Ishikawa (cell line): ENCODE data around the gene PANX3.

ENCODE experiments used
- CEBPB ChIP-seq: IDR thresholded peaks from 2 replicates; pipeline ENCODE4 v1.6.1; 2012
- CREB1 ChIP-seq: IDR thresholded peaks from 2 replicates; pipeline ENCODE4 v1.6.1; 2012; ENCODE audit warnings: low read depth
- EGR1 ChIP-seq: IDR thresholded peaks from 2 replicates; pipeline ENCODE4 v1.6.1; 2012
- EP300 ChIP-seq: IDR thresholded peaks from 2 replicates; pipeline ENCODE4 v1.6.1; 2012; ENCODE audit warnings: borderline replicate concordance
- FOXM1 ChIP-seq: IDR thresholded peaks from 2 replicates; pipeline ENCODE4 v1.6.1; 2012; ENCODE audit warnings: low read depth, borderline replicate concordance
- RAD21 ChIP-seq: IDR thresholded peaks from 2 replicates; pipeline ENCODE4 v1.6.1; 2012; ENCODE audit warnings: low read depth
- TAF1 ChIP-seq: IDR thresholded peaks from 2 replicates; pipeline ENCODE4 v1.6.1; 2012; ENCODE audit warnings: low read depth, mild to moderate bottlenecking
- TCF12 ChIP-seq: IDR thresholded peaks from 2 replicates; pipeline ENCODE4 v1.6.1; 2012; ENCODE audit warnings: low read depth
- TEAD4 ChIP-seq: IDR thresholded peaks from 2 replicates; pipeline ENCODE4 v1.6.1; 2012
- YY1 ChIP-seq: IDR thresholded peaks from 2 replicates; pipeline ENCODE4 v1.6.1; 2012; ENCODE audit warnings: low read depth
- ZBTB7A ChIP-seq: IDR thresholded peaks from 2 replicates; pipeline ENCODE4 v1.6.1; 2012; ENCODE audit warnings: low read depth
- TF ChIP-seq, protein P1 (sequence below): IDR thresholded peaks from 2 replicates; pipeline ENCODE4 v1.6.1; 2012; ENCODE audit warnings: low read depth, mild to moderate bottlenecking
- TF ChIP-seq, protein P2 (sequence below): IDR thresholded peaks from 2 replicates; pipeline ENCODE4 v1.6.1; 2012
- TF ChIP-seq, protein P3 (sequence below): IDR thresholded peaks from 2 replicates; pipeline ENCODE4 v1.6.1; 2012

The PANX3 gene

DNA sequence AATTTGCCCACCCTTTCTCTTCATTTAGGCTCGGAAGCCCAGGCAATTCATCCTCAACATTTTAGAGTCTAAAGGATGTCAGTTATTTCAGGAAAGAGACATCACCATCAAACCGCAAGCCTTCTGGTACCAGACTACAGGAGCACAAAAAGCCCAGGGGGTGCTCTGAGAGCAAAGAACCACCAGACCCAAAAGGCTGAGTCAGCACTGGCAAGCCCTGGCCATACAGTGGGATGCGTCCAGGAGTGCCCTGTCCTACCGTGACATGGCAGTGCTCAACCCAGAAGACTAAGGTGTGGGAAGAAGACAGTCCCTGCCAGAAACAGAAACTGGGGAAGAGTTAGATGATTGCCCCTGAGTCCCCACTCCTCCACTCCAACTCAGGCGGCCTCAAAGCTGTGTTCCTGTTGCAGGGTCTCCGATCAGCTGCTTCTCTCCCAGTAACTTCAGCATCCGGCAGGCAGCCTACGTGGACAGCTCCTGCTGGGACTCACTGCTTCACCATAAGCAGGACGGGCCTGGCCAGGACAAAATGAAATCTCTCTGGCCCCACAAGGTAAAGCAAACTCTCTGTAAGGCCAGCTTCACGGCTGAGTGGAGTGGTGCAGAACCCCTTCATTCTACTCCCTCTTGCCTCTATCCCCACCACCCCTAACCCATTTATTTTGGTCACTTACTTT is 1.5 kb downstream of the PANX3 start:
- TF ChIP-seq YY1, result no peak
- TF ChIP-seq, protein P1, sequence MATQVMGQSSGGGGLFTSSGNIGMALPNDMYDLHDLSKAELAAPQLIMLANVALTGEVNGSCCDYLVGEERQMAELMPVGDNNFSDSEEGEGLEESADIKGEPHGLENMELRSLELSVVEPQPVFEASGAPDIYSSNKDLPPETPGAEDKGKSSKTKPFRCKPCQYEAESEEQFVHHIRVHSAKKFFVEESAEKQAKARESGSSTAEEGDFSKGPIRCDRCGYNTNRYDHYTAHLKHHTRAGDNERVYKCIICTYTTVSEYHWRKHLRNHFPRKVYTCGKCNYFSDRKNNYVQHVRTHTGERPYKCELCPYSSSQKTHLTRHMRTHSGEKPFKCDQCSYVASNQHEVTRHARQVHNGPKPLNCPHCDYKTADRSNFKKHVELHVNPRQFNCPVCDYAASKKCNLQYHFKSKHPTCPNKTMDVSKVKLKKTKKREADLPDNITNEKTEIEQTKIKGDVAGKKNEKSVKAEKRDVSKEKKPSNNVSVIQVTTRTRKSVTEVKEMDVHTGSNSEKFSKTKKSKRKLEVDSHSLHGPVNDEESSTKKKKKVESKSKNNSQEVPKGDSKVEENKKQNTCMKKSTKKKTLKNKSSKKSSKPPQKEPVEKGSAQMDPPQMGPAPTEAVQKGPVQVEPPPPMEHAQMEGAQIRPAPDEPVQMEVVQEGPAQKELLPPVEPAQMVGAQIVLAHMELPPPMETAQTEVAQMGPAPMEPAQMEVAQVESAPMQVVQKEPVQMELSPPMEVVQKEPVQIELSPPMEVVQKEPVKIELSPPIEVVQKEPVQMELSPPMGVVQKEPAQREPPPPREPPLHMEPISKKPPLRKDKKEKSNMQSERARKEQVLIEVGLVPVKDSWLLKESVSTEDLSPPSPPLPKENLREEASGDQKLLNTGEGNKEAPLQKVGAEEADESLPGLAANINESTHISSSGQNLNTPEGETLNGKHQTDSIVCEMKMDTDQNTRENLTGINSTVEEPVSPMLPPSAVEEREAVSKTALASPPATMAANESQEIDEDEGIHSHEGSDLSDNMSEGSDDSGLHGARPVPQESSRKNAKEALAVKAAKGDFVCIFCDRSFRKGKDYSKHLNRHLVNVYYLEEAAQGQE, result peak; percentile 57; the same call in 1 of the 2 replicates

DNA sequence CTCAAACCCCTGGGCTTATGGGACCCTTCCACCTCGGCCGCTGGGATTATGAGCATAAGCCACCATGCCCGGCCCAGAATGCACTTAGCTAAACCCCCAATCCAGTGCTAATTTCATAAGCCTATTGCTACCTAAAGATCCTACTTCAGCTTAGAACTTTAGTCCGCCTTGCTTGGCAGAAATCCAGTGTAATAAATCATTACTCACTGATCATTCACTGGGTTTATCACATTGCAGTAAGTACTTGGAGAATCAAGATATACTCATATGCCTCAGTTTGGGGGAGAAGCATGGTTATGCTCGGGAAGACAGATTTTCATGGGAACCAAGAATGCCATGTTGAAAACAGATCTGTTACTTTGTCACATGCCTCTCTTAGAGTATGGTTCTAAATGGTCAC is 7.6 kb downstream of the PANX3 start:
- TF ChIP-seq RAD21, result no peak
- TF ChIP-seq TAF1, result no peak
- no peak for TF ChIP-seq FOXM1
- TF ChIP-seq, protein P2, sequence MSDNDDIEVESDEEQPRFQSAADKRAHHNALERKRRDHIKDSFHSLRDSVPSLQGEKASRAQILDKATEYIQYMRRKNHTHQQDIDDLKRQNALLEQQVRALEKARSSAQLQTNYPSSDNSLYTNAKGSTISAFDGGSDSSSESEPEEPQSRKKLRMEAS, result no peak
- TF ChIP-seq EGR1, result no peak
- no peak for TF ChIP-seq TCF12
- TF ChIP-seq EP300, result no peak
- no peak for TF ChIP-seq ZBTB7A
- TF ChIP-seq, protein P1, result no peak
- no peak for TF ChIP-seq CEBPB
- TF ChIP-seq CREB1, result no peak

DNA sequence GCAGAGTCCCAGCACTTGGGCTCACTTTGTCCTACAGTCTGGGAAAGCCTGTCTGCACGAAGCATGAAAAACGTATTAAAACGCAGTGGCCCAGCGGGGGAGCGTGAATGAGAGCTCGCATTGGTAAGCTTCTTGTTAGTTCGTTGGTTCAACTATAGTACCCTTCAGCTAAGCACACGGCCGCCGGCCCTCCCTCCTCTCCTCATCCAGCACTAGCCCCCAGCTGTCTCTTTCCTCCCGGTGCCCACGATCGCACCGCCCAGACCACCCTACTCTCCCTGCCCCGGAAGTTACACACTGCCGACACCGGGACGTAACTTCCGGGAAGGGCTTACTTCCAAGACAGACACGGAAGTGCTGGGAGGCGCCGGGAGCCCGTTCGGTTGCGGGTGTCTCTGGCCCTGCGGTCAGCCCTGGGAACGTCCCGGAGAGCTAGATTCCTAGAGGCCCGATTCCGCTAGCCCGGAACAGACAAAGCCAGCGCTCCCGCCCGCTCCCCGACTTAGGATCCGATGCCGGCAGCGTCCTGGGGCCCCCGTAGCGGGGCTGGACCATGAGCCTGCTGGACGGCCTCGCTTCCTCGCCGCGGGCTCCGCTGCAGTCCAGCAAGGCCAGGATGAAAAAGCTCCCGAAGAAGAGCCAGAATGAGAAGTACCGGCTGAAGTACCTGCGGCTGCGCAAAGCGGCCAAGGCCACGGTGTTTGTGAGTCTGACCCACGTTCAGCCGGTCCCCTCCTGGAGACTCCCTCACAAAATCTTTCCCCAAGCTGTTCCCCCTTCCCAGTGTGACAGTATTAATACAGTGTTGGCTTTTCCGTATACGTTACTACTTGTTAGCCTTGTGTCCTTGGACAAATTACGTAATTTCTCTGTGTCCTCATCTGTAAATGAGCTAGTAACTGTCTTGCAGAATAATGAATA is 11.6 kb downstream of the PANX3 start, which contains the start of gene TBRG1:
TBRG1 (plus strand) TSS at position 334 of the 921 bp plus-strand sequence; CDS start at position 554, 220 bp downstream.
- no peak for TF ChIP-seq CEBPB
- TF ChIP-seq TCF12, result no peak
- TF ChIP-seq, protein P1, result 0 out of 2 replicates have a peak, but pooled peaks have one; percentile 33
- no peak for TF ChIP-seq TEAD4
- no peak for TF ChIP-seq YY1
- TF ChIP-seq RAD21, result no peak
- peak; percentile 91 for TF ChIP-seq TAF1
- TF ChIP-seq, protein P2, result 0 out of 2 replicates have a peak, but pooled peaks have one; percentile 4
- TF ChIP-seq, protein P3, sequence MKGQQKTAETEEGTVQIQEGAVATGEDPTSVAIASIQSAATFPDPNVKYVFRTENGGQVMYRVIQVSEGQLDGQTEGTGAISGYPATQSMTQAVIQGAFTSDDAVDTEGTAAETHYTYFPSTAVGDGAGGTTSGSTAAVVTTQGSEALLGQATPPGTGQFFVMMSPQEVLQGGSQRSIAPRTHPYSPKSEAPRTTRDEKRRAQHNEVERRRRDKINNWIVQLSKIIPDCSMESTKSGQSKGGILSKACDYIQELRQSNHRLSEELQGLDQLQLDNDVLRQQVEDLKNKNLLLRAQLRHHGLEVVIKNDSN, result no peak
- TF ChIP-seq EGR1, result no peak
- no peak for TF ChIP-seq FOXM1
- peak; percentile 89 for TF ChIP-seq CREB1
- TF ChIP-seq EP300, result no peak

DNA sequence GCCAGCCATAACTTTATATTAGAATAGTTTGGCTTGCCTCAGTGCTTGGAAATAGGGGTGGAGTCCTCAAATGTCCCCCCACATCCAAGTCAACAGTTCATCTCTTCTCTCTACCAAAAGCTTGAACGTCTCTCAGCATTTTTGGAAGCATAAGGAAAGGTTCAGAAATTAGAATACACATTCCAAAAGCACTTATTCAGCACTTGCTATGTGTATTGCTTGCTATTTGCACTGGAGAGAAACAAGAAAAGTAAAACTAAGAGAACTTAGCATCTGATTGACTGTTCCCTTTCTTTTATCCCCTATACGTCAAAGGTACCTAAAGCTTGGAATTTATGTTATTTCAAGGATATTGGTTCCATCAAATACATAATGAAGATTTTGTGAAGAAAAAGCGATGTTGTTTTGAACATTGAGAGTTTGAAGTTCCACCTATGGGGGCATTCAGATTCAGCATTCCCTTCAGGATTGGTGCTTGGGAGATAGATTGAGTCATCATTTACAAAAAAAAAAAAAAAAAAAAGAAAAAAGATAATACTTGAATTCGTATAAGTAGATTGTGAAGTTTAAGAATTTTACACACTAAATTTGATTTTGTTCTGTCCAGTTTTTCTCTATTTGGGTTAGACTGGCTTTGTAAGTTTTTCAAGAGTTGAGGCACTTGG is 12.8 kb downstream of the PANX3 start:
- TF ChIP-seq CEBPB, result no peak
- TF ChIP-seq TEAD4, result no peak
